Spleen (tissue), 7 donors: Measurements from ENCODE around the gene PRKCD.

Experiments
- CTCF ChIP-seq, 11 experiments: fragments of 200-600 bp in 7 of 11; fragments of 450-650 bp in 4 of 11; sonication (generic) in 4 of 11; IDR thresholded peaks in 8 of 11; conservative IDR thresholded peaks in 3 of 11; 1 replicate in 7 of 11; 2 replicates in 4 of 11; pipeline versions ENCODE4 v1.4.0 to v1.8.0; 2016 to 2021; ENCODE audit warnings: antibody characterized with exemption in 11 of 11, inconsistent platforms in 4 of 11, mild to moderate bottlenecking in 1 of 11
- POLR2A ChIP-seq, 3 donors: fragments of 450-650 bp; IDR thresholded peaks; one replicate each; pipeline ENCODE4 v1.5.1; 2017; ENCODE audit warnings: antibody characterized with exemption in 3 of 3, mild to moderate bottlenecking in 1 of 3
- POLR2AphosphoS5 ChIP-seq, 3 donors: sonication (generic); formaldehyde crosslinking; IDR thresholded peaks; one replicate each; pipeline ENCODE4 v1.5.1; 2017; ENCODE audit warnings: antibody characterized with exemption in 3 of 3
- donor health status: DM: no; HTN: no; CAD: no; lungs with moderate emphysema.
- donor health status: DM: no; HTN: no; CAD: no.
- donor health status: DM: no; HTN: no; CAD: no.

DNA sequence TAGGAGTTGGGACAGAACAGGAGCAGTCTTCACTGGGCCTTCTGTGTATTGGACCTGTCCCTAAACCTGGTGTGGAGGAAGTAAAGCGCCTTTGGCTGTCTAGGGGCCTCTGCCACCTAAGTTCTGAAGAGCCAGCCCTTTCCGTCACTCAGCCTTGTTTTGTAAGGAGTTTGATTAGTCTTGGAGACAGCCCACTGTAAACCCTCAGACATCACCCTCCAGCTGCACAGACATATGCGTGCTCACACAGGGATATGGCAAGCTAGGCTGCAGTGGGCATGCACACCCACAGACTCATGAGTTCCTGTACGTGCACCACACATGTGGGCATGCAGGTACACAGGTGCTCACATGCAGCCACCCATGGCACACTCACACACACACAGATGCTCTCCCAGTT is 5.2 kb downstream of the PRKCD start:
- TF ChIP-seq CTCF (IDR thresholded peaks at IDR 0.05 in 8 of 11, conservative IDR thresholded peaks at IDR 0.05 in 3 of 11), result no peak
- no peak for TF ChIP-seq POLR2A (IDR thresholded peaks at IDR 0.05)
- TF ChIP-seq POLR2AphosphoS5 (IDR thresholded peaks at IDR 0.05), result no peak
